OCI-LY7 (cell line): ENCODE data around the gene OPRL1. TPM values are rescaled to one million over a fixed set of nuclear protein-coding genes. Genes with fewer than 3 reads are reported as not detected.
"Not testable (repeated sequence)": the region's sequence is repeated elsewhere in the genome, so short reads cannot be mapped to it uniquely, and the experiment has no call there.

ENCODE experiments used
- BruUV-seq: library from RNA; stranded (reverse); fragments of 400-500 nt; replicated peaks from 2 replicates; lab custom pipeline; 2021; lab: Mats Ljungman, UMichigan
- CTCF ChIA-PET: fragments of 300-600 bp; sonication (Branson Sonifier 250); formaldehyde crosslinking; loops from one replicate; lab custom pipeline; 2022; ENCODE audit warnings: antibody characterized with exemption; ENCODE audit not compliant: unreplicated experiment; lab: Charles Lee
- POLR2A ChIA-PET: fragments of 300-600 bp; sonication (Branson Sonifier 250); formaldehyde crosslinking; loops from one replicate; lab custom pipeline; 2022; ENCODE audit warnings: antibody characterized with exemption; lab: Charles Lee
- DNase-seq: peaks from one replicate; pipeline ENCODE4 v3.0.0-alpha.2; 2015; ENCODE audit warnings: low spot score
- H2AFZ ChIP-seq: fragments of 200-600 bp; sonication (generic), shearing (Covaris generic); 2 replicates; pipeline ENCODE4 v1.6.1; 2014; ENCODE audit warnings: mild to moderate bottlenecking, antibody characterized with exemption, low read length, moderate library complexity
- H3K27ac ChIP-seq: fragments of 200-600 bp; sonication (generic); 2 replicates; pipeline ENCODE4 v1.5.1; 2014; ENCODE audit warnings: mixed run types, low read depth, mild to moderate bottlenecking, moderate library complexity, low read length, inconsistent platforms; ENCODE audit not compliant: poor library complexity, severe bottlenecking
- H3K36me3 ChIP-seq: fragments of 200-600 bp; sonication (generic); 2 replicates; pipeline ENCODE4 v1.6.1; 2014; ENCODE audit warnings: mild to moderate bottlenecking, antibody characterized with exemption, low read length, moderate library complexity, mixed read lengths; ENCODE audit not compliant: insufficient read depth
- H3K4me1 ChIP-seq: fragments of 200-600 bp; sonication (generic); 2 replicates; pipeline ENCODE4 v1.5.1; 2014; ENCODE audit warnings: mild to moderate bottlenecking, low read length; ENCODE audit not compliant: insufficient read depth, poor library complexity, severe bottlenecking
- H3K4me2 ChIP-seq: fragments of 200-600 bp; sonication (generic); 2 replicates; pipeline ENCODE4 v1.6.1; 2014; ENCODE audit warnings: mild to moderate bottlenecking, low read length
- H3K4me3 ChIP-seq: fragments of 200-600 bp; sonication (generic); 2 replicates; pipeline ENCODE4 v1.5.1; 2014; ENCODE audit warnings: mild to moderate bottlenecking, low read depth, low read length; ENCODE audit not compliant: poor library complexity, severe bottlenecking
- H3K79me2 ChIP-seq: fragments of 200-600 bp; sonication (generic); 2 replicates; pipeline ENCODE4 v1.6.1; 2016; ENCODE audit warnings: low read depth, mild to moderate bottlenecking, low read length, moderate library complexity, mixed read lengths; ENCODE audit not compliant: insufficient read depth
- H3K9me2 ChIP-seq: fragments of 200-600 bp; sonication (generic); 2 replicates; pipeline ENCODE4 v1.6.1; 2016; ENCODE audit warnings: mild to moderate bottlenecking, low read length, mixed read lengths; ENCODE audit not compliant: insufficient read depth
- H3K9me3 ChIP-seq: fragments of 200-600 bp; sonication (generic); 2 replicates; pipeline ENCODE4 v1.6.1; 2014; ENCODE audit warnings: mild to moderate bottlenecking, mixed run types, low read length, mixed read lengths
- H4K20me1 ChIP-seq: fragments of 200-600 bp; sonication (generic); 2 replicates; pipeline ENCODE4 v1.6.1; 2014; ENCODE audit warnings: mild to moderate bottlenecking, antibody characterized with exemption, low read length, moderate library complexity, mixed read lengths; ENCODE audit not compliant: insufficient read depth
- EZH2phosphoT487 ChIP-seq: fragments of 200-600 bp; sonication (generic); IDR thresholded peaks from 2 replicates; pipeline ENCODE4 v1.6.1; 2018; ENCODE audit warnings: low read depth, borderline replicate concordance, mild to moderate bottlenecking, mixed run types, antibody characterized with exemption, low read length, moderate library complexity, mixed read lengths
- intact Hi-C: fragments of 100-400 bp; cut with micrococcal nuclease; formaldehyde crosslinking; loops from one replicate; pipeline ENCODE4 v1.10.0; 2022; ENCODE audit not compliant: unreplicated experiment
- total RNA-seq, 2 experiments: library from RNA; depleted of rRNA in 1 of 2; stranded (reverse); fragments of >200 nt in 1 of 2; shearing (Covaris generic) in 1 of 2; gene quantifications; 2 replicates each; pipeline ENCODE4 v1.2.3, GENCODE V29; 2014 to 2022
- TF ChIP-seq, protein P1 (sequence below): fragments of 200-600 bp; sonication (generic); conservative IDR thresholded peaks from 2 replicates; pipeline ENCODE4 v1.5.1; 2014; ENCODE audit warnings: mild to moderate bottlenecking, antibody characterized with exemption, low read length, moderate library complexity, mixed read lengths

Gene OPRL1
- total RNA-seq, 2 experiments from 2014 or later = 6.4 to 7.6 TPM

- H3K4me1 ChIP-seq, H3K9me2 ChIP-seq, CTCF ChIA-PET, BruUV-seq, H4K20me1 ChIP-seq, H3K36me3 ChIP-seq, H3K4me3 ChIP-seq, H3K4me2 ChIP-seq, H3K79me2 ChIP-seq, DNase-seq, H3K27ac ChIP-seq, H2AFZ ChIP-seq, intact Hi-C loops, POLR2A ChIA-PET, H3K9me3 ChIP-seq: not testable (repeated sequence)
Observed at GRCh38 chr20:64088586-64088985, 8.7 kb downstream of the OPRL1 start.

GRCh38 chr20:64090165-64090564 lies 10.3 kb downstream of the OPRL1 start:
- Histone ChIP-seq H3K9me2 (no peaks in the 10 kb centered on the region), H3K4me3 (no peak overlapping the region), H3K4me2 (no peak overlapping the region), H3K27ac (no peak overlapping the region), H2AFZ (no peak overlapping the region), H4K20me1 (no peaks in the 10 kb centered on the region), H3K79me2 (no peaks in the 10 kb centered on the region), H3K36me3 (no peaks in the 10 kb centered on the region), H3K4me1 (peaks cover 4% of the 10 kb centered on the region), H3K9me3 (no peaks in the 10 kb centered on the region)
- no peak for DNase-seq
- CTCF ChIA-PET = interaction anchor here (0.9 kb wide), 1 partner anchor 10 kb away, joined by 3 read pairs; no protein-coding TSS in a partner anchor
- no TSS peak for BruUV-seq
- intact Hi-C loops = no loop called here
- TF ChIP-seq, protein P1, sequence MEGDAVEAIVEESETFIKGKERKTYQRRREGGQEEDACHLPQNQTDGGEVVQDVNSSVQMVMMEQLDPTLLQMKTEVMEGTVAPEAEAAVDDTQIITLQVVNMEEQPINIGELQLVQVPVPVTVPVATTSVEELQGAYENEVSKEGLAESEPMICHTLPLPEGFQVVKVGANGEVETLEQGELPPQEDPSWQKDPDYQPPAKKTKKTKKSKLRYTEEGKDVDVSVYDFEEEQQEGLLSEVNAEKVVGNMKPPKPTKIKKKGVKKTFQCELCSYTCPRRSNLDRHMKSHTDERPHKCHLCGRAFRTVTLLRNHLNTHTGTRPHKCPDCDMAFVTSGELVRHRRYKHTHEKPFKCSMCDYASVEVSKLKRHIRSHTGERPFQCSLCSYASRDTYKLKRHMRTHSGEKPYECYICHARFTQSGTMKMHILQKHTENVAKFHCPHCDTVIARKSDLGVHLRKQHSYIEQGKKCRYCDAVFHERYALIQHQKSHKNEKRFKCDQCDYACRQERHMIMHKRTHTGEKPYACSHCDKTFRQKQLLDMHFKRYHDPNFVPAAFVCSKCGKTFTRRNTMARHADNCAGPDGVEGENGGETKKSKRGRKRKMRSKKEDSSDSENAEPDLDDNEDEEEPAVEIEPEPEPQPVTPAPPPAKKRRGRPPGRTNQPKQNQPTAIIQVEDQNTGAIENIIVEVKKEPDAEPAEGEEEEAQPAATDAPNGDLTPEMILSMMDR = no peak
- no peak for TF ChIP-seq EZH2phosphoT487
- POLR2A ChIA-PET = no interaction called here

DNA sequence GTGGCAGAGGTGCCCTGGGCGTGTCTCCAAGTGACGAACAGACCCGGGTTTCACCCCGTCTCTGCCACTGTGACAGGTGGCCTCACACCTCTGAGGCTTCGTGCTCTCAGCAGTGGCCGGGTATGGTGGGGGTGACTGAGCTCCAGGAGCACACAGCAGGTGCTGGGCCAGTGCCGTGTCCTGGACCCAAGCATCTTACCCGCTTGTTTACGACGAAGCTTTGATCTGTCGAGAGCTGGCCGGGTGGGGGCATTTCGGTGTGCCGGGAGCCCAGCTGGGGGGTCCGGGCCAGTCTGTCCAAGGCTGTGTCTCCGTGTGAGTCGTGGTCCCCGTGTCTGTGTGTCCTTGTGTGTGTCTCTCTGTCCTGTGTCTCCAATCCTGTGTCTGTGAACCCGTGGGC lies 11.5 kb downstream of the OPRL1 start:
- intact Hi-C loops = no loop called here
- ChIA-PET CTCF (interaction anchor here (0.5 kb wide), 1 partner anchor 22 kb away, joined by 3 read pairs; no protein-coding TSS in a partner anchor), POLR2A (interaction anchor here (0.5 kb wide), 1 partner anchor 98 kb away, joined by 3 read pairs; no protein-coding TSS in a partner anchor)

More for the DNA sequence above, 11.5 kb downstream of the OPRL1 start:
- Histone ChIP-seq H3K79me2 (no peaks in the 10 kb centered on the region), H3K9me3 (no peaks in the 10 kb centered on the region), H3K36me3 (no peaks in the 10 kb centered on the region), H3K4me1 (peaks cover 4% of the 10 kb centered on the region), H3K4me3 (no peak overlapping the region), H2AFZ (no peak overlapping the region), H3K27ac (no peak overlapping the region), H4K20me1 (no peaks in the 10 kb centered on the region), H3K9me2 (no peaks in the 10 kb centered on the region), H3K4me2 (no peak overlapping the region)
- BruUV-seq = no TSS peak
- TF ChIP-seq EZH2phosphoT487 = no peak
- DNase-seq = no peak
